Germinal center (tissue), 1 donor: Measurements from ENCODE around the gene MT1B.
"Not testable (repeated sequence)": the region's sequence is repeated elsewhere in the genome, so short reads cannot be mapped to it uniquely, and the experiment has no call there.

Experiments used
- DNase-seq: peaks from one replicate; pipeline ENCODE4 v3.0.0; 2012; ENCODE audit warnings: mixed read lengths, low spot score

MT1B gene

DNA sequence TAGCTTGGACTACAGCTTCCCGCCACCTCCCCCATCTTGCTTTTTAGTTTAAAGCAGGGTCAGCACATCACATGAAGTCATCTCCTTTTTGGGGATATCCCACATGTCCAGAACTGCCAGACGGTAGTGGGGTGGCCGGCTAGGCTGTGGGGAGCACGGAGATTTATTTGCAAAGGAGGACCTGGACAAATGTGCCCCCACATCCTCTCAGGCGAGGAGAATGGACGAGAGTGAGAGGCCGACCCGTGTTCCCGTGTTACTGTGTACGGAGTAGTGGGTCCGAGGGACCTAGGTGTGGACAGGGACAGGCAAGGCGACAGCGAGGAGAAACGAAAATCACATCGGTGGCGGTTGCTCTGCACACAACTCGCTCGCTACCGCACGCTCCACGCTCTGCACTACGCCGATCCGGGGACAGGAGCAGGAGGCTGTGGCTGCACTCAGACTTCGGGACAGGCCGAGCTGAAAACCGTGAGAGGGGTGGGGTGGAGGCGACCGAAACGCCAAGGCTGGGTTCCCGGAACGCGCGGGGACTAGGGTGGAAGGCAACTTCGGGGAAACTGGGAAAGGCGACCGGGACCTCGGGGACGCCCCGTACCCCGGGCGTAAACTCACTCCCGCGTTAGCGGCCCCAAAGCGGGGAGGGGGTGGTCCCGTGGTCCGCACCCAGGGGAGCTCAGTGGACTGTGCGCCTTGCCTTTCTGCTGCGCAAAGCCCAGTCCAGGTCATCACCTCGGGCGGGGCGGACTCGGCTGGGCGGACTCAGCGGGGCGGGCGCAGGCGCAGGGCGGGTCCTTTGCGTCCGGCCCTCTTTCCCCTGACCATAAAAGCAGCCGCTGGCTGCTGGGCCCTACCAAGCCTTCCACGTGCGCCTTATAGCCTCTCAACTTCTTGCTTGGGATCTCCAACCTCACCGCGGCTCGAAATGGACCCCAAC, 13.6 kb upstream of the MT1B start, which contains the start of gene MT1A:
TSS of gene MT1A (plus strand) at position 853 of the 937 bp plus-strand sequence. CDS start at position 926, 73 bp downstream.
- no peak for DNase-seq

DNA sequence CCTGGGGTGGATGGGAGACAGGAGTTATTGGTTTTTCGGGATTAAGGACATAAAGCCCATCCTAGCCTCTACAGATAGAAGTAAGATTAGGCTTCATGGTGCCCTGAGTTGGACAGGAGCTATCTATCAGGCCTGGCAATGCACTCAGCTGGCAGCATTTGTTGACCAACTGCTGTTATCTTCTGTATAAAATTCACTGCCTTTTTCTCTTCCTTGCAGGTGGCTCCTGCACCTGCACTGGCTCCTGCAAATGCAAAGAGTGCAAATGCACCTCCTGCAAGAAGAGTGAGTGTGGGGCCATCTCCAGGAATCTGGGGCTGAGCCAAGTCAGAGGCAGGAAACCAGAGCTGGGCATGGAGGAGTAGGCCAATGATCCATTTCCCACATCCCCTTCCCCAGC, 12.6 kb upstream of the MT1B start:
- DNase-seq = no peak

DNA sequence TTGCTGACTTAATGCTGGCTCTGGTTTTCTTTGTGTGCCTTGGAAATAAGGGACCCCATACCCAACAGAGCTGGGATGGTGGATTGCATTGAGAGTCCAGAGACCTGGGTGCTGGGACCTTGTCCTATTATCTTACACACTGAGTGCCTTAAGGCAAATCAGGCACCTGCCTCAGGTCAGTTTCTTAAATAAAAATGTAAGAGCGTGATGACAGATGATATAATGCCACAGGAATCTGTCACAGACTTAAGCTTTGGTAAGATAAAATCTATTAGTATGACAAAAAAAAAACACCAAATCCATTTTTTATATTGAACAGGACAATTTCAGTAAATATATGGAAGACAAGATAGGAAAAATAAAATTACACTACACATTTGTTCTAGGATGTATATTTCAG, 11.6 kb upstream of the MT1B start:
- DNase-seq = no peak

DNA sequence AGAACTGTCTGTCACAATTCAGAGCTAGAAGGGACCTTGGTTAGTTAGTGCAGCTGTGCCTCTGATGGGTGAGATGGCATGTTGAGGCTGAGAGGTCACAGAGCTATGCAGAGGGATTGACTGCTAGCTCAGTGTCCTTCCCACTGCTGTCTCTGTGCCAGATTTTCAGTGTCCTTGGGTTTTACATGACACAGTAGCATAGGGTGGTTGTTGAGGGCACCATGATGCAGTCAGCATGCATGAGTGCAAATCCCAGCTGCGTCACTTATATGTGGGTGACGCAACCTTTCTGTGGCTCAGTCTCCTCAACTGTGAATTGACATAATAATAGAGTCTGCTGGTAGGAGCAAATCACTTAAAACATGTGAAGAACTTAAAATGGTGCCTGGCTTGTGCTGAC, 10.5 kb upstream of the MT1B start:
- DNase-seq = no peak

DNA sequence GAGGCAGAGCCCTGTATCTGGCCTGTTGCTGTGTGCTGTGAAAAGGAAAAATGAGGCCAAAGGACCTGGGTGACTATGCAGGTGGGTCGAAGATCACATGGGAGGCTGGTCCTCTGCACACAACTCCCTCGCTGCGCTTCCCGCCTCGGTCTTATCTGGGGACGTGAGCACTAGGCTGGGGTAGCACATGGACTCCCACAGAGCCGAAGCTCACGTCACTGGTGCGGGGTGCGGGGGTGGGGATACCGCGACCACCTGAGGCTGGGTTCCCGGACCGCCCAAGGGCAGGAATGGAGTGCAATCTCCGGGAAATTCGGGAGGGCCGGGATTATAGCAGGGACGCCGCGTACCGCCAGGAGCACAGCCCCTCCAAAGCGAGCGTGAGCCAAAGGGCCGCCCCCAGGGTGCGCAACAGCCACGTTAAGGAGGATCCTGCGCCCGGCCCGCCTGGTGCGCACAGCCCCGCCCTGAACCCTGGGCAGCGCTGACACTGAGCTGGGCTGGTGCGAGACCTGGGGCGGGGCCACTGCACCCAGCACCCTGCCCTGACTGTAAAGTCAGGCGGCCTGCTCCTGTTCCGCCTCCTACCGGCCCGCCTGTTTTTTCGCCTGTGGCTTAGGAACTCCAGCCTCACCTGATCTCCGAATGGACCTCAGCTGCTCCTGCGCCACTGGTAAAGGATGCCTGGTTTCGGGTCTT, 8.5 kb upstream of the MT1B start:
- peak; percentile 57 for DNase-seq

DNA sequence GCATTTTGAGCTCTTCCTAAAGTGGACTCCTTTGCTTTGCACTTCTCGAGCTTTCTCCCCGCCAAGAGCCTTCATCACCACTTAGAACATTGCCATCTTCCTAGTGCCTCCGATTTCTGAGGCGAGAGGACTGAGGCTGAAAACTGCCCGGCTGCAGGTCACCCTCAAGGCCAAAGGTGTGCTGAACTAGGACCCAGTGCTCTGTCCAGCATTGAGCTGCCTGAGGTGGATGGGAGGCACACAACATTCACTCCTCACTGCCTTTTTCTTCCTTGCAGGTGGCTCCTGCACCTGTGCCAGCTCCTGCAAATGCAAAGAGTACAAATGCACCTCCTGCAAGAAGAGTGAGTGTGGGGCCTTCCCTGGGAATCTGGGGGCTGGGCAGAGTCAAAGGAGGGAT, 7.9 kb upstream of the MT1B start:
- DNase-seq = no peak

DNA sequence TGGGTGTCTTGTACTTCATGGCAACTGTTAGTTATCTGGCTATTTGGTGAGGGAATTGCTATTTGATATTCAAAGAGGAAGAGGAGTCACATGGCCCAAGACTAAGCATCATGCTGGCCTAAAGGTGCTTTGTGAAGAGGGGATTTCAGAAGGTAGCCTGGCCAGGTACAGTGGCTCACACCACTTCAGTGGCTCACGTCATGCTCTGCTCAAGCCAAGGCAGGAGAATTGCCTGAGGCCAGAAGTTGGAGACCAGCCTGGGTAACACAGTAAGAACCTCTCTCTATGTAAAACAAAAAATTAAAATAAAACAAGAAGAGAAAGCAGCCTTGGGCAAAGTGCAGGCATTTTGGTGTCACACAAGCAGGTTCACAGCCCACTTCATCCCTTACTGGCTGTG, 6.4 kb upstream of the MT1B start:
- no peak for DNase-seq

DNA sequence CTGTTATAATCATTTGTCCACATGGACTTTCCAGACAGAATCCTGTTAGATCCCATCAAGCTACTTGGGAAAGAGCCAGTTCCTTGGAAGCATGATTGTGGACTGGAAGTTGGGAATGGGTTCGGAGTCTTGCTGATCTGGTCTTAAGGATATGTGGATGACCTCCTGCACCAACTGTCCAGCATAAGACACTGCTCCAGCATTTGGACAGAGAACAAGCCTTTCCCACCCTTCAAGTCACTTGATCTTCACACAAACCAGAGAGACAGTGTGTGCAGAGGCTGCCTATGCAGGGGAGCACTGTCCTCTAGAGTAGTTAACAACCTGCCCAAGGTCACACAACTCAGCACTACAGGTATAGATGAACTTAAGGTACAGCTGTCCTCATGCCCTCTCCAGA, 5.8 kb upstream of the MT1B start:
- DNase-seq = no peak

DNA sequence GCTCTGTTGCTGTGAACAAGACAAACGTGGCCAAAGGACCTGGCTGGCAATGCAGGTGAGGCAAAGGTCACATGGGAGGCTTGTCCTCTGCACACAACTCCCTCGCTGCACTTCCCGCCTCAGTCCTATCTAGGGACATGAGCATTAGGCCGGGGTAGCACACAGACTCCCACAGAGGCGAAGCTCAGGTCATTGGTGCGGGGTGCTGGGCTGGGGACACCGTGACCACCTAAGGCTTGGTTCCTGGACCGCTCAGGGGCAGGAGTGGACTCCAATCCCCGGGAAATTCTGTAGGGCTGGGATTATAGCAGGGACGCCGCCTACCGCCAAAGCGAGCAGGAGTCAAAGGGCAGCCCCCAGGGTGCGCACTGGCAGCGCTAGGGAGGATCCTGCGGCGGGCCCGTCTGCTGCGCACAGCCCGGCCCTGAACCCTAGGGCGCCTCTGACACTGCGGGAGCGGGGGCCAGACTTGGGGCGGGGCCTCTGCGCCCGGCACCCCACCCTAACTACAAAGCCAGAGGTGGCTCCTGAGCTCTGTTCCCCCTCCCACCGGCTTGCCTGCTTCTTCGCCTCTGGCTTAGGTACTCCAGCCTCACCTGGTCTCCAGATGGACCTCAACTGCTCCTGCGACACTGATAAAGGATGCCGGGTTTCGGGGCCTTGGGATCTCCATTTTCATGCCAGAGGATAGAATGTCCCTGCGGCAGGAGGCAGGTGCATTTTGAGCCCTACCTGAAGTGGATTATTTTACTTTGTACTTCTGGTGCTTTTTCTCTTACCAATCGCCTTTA, 3.9 kb upstream of the MT1B start:
- no peak for DNase-seq

DNA sequence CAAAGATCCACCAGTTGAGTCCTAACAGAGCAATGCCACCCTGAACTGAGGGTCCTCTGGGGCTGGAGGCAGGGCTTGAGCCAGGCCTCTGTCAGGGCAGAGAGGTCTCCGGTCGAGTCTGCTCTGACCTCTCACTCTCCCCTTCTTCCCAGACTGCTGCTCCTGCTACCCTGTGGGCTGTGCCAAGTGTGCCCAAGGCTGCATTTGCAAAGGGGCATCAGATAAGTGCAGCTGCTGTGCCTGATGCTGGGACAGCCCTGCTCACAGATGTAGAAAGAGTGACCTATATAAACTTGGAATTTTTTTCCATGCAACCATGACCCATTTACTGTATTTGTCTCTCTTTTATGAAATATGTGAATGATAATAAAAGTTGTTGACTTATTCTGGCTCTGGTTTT, 2.4 kb upstream of the MT1B start:
- DNase-seq = no peak

DNA sequence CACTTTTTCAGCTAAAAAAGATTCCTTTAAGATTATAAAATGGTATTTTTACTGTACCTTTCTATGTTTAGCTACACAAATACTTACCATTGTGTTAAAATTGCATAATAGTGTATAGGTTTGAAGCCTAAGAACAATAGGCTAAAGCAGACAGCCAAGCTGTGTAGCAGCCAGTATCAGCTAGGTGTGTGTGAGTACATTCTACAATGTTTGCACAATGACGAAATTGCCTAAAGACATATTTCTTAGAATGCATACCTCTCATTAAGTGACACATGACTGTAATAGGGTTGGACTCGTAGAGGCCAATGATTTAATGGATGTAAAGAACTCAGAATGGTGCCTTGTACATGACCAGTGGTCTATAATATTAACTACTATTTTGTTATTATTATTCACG, 1.9 kb upstream of the MT1B start:
- DNase-seq = no peak

DNA sequence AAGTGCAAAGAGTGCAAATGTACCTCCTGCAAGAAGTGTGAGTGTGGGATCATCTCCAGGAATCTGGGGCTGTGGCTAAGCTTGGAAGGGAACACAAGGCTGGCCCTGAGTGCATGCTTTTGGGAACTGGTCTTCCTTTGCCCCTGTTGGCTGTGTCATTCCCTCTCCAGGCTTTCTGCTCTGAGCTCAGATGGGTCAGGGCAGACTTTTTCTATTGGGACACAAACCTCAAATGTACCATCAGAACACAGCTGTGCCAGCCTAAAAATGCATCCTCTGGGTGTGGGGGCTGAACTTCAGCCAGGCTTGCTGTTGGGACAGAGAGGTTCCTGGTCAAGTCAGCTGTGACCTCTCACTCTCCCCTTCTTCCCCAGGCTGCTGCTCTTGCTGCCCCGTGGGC, 914 bp downstream of the MT1B start:
- DNase-seq = no peak

DNA sequence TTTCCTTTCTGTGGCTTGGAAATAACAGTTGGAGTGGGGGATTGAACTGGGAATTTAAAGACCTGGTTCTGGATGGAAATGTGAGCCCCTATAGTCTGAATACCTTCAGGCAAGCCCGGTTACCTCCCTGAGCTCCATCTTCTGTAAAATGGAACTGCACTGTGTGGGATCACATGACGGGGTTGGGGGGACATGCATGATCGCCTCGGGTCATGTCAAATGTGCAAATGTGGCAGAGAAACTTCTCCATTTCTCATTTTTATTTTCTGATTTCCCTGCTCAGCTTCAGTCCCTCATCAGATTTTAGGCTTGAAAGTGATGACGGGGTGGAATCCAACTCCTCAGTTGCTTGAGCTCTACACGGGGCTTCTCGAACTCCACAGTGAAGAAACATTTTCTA, 1.5 kb downstream of the MT1B start:
- no peak for DNase-seq

DNA sequence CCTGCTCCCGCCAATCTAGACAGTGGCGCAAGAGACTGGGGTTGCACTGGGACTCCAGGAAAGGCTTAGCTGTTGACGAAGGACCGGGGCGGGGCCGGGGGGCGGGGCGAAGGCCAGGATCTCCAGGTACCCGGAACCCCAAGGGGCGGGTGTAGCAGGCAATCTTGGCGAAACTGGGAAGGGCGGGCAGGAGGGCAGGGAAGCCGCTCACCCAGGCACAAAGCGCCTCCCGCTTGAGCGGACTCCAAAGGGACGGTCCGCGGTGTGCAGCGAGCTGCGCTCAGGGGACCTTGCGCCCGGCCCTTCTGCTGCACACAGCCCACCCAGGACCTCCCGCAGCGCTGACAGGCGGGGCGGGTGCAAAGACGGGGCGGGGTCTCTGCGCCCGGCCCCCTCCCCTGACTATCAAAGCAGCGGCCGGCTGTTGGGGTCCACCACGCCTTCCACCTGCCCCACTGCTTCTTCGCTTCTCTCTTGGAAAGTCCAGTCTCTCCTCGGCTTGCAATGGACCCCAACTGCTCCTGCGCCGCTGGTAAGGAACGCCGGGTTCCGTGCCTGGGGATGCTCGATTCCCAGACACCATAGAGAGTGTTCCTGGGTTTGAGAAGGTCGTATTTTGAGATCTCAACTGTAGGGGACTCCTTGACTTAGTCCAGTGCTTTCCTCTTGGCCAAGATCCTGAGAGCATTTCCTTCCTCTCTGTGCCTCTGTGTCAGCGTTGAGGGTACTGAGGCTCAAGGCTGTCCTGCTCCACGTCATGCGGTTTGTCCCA, 6.1 kb downstream of the MT1B start, which contains the start of gene MT1F:
TSS of gene MT1F (plus strand) at position 405 of the 772 bp plus-strand sequence. CDS start at position 505, 100 bp downstream.
- peak; percentile 54 for DNase-seq

DNA sequence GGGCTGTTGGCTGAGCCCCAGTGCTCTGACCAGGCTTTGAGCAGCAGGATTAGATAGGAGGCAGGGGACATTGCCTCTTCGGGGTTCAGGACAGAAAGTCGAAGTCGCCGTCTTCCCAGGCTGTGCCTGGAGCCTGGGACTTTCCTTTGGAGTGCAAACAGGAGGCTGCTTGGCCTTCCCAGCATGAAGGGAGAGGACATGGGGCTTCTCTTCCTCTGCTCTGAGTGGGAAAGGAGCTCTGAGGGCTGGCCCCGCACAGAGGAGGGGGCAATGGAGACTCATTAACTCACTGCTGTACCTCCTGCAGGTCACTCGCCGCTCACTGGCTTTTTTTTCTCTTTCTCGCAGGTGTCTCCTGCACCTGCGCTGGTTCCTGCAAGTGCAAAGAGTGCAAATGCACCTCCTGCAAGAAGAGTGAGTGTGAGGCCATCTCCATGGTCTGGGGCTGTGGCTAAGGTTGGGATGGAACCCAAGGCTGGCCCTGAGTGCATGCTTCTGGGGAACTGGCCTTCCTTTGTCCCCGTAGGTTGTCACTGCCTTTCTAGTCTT, 6.7 kb downstream of the MT1B start:
- DNase-seq = no peak

DNA sequence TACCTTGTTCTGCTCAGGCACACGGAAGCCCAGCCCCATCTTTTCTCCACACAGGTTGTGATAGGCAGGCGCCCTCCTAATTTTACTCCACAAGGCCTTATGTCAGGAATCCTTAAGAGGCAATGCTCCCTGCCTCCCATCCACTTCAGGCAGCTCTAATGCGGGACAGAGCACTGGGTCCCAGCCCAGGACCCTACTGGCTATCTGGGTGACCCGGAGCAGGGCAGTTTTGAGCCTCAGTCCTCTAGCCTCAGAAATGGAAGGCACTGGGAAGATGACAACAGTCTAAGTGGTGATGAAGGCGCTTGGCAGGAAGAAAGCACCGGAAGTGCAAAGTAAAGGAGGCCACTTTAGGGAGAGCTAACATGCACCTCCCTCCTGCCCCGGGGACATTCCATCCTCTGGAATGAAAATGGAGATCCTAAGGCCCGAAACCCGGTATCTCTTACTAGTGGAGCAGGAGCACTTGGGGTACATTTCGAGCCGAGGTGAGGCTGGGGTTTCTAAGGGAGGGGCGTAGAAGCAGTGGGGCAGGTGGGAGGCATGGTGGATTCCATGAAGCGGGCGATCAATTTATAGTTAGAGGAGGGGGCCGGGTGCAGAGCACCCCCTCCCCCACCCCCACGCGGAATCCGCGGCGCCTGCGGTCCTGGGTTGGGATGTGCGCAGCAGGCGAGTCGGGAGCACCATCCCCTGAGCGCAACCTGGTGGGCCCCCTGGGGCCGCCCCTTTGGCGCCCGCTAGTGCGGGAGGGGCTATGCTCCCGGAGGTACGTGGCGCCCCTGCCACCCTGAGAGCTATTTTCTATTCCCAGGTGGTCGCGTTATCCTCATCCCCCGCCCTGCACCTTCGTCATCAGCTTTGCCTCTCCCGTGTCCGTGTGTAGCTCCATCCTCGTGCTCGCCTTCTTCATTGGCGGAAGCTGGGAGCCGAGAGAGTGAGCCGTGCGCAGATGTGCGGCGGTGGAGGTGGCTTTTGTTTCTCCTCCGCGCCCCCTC, 11.0 kb downstream of the MT1B start:
- no peak for DNase-seq

DNA sequence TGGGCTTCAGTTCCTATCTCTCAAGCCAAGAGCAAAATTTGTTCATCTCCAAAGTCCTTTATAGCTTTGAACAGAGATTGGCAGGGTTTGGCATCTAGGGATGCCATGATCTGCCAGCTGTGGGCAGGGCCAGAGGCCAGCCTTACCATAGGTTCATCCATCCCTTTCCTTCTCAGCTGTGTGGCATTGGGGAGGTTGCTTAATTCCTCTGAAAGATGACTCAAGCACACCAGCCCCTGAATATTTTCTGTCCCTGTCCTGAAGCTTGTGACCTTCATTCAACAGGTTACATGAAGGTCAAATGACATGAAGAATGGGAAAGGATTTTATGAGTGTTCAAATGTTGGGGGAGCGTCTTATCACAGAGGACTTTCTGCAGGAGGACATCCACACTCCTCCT, 12.8 kb downstream of the MT1B start:
- DNase-seq = no peak

DNA sequence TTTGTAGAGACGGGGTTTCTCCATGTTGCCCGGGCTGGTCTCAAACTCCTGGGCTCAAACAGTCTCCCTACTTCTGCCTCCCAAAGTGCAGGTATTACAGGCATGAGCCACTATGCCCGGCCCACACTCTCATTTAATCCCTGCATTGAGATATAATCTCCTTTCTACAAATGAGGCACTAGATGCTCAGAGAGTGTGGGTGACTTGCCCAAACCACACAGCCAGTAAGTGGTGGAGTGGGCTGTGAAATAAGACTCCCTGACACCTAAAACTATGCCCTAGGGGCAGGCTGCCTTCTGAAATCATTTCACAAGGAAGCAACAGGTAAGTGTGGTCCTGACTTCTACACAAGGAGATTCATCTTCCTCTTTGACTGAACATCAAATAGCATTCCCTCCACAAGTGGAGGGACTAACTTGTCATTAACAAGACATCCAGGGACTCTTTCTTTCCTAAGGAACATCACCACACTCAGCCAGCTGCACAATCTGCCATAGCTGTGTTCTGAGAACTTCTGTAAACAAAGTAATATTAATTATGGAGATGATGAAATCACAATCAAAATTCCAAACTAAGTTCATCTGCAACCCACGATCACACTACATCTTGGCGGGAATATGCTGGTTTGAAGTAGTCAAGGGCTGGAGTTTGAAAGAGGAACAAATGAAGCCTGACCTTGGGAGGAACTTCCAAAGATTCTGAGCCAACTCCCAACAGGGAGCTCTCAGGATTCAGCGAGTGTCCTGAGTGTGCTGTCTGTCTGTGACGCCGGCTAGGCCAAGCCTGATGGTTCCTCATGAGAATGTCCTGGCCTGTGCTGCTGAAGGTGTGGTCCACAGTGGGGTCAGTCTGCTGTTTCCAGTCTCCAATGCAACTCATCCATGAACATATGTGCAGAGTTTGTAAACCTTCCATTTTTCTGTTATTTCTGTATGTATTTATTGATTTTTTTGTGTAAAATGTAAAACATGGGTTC, 13.9 kb downstream of the MT1B start:
- DNase-seq = not testable (repeated sequence)
